Activated T-cell treated with anti-CD3 and anti-CD28 coated beads, Interleukin-2, amount 50 U/mL, for 24 hours (primary cell): ENCODE data around the gene OSBPL5.
A peak's percentile ranks its signal among the peaks of the same experiment; 100 is the strongest.

Source experiments
- DNase-seq: peaks from one replicate; pipeline ENCODE4 v3.0.0-alpha.2; 2020
- H3K27ac Mint-ChIP-seq: 2 replicates; pipeline ENCODE4 v1.8.0; 2020; ENCODE audit warnings: mild to moderate bottlenecking, mixed read lengths
- H3K27me3 Mint-ChIP-seq: 2 replicates; pipeline ENCODE4 v1.8.0; 2020; ENCODE audit warnings: mixed read lengths
- H3K36me3 Mint-ChIP-seq: 2 replicates; pipeline ENCODE4 v1.8.0; 2020; ENCODE audit warnings: low read depth, mixed read lengths
- H3K4me1 Mint-ChIP-seq: 2 replicates; pipeline ENCODE4 v1.8.0; 2020; ENCODE audit warnings: low read depth, mixed read lengths
- H3K4me3 Mint-ChIP-seq: 2 replicates; pipeline ENCODE4 v1.8.0; 2020; ENCODE audit warnings: mild to moderate bottlenecking, moderate library complexity, mixed read lengths
- H3K9me3 Mint-ChIP-seq: 2 replicates; pipeline ENCODE4 v1.8.0; 2020; ENCODE audit warnings: mixed read lengths

OSBPL5 gene

DNA sequence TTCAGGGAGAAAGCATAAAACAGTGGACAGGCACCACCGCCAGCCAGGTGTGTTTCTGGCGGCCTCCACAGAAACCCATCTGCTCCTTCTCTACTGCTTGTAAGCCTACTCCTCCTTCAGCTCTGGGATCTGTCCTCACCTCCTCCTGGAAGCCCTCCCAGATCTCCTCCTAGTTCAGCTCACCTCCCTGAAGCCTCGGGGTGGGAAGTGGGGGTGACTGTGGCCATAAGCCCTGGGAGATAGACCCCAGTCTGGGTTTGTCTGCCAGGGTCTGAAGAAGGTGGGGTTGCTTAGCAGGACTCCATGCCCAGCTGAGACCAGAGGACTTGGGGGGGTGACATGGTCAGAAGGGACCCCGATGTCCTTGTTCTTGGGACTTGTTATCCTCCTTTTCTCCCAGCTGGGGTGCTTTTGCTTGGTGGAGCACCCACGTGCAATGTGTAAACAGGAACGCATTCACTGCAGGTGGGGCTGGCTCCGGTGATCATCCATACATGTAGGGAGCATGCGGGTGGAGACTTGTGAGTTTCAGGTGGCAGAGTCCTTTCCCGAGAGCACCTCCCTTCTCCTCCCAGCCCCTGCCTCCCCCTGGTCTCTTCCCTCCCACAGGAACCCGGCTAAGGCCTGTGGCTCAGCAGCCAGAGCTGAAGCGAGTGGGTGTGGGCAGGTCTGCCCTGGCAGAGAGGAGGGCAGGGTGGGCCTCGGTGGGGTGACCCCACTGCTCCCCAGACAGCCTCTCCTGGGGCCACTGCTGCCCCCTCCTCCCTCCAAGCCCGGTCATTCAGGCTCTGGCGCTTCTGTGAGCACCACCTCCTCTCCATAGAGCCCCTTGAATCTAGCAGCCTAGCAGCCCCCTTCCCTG is 27.6 kb upstream of the OSBPL5 start:
- H3K27ac Mint-ChIP-seq, result no peak overlapping the region
- H3K9me3 Mint-ChIP-seq, result no peaks in the 10 kb centered on the region
- H3K27me3 Mint-ChIP-seq, result no peaks in the 10 kb centered on the region
- peak; percentile 24 for DNase-seq
- no peaks in the 10 kb centered on the region for H3K4me1 Mint-ChIP-seq
- no peak overlapping the region for H3K4me3 Mint-ChIP-seq
- no peaks in the 10 kb centered on the region for H3K36me3 Mint-ChIP-seq

DNA sequence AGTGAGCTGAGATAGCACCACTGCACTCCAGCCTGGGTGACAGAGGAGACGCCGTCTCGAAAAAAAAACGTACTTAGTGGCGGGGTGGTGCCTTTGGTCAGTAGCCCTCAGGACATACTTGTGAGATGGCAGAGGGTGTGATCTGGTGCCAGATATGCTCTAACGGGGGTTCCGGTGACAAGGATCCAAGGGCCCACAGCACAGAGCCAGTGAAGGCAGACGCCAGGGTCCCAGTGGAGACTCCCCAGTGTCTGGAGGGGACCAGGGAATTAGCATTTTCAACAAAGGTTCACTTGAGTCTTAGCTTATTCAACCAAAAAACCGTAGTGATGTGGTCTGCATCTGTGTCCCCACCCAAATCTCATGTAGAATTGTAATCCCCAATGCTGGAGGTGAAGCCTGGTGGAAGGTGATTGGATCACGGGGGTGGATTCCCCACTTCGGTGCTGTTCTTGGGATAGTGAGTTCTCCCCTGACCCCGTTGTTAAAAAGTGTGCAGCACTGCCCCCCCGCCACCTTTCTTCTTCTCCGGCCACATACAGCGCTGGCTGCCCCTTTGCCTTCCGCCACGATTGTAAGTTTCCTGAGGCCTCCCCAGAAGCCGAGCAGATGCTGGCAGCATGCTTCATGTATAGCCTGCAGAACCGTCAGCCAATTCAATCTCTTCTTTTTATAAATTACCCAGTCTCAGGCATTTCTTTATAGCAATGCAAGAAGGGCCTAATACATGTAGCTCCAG is 26.6 kb upstream of the OSBPL5 start:
- H3K27me3 Mint-ChIP-seq, result no peaks in the 10 kb centered on the region
- H3K4me3 Mint-ChIP-seq, result no peak overlapping the region
- H3K27ac Mint-ChIP-seq, result no peak overlapping the region
- H3K36me3 Mint-ChIP-seq, result no peaks in the 10 kb centered on the region
- no peak for DNase-seq
- no peaks in the 10 kb centered on the region for H3K4me1 Mint-ChIP-seq
- H3K9me3 Mint-ChIP-seq, result no peaks in the 10 kb centered on the region

GRCh38 chr11:3190600-3190999 is 25.5 kb upstream of the OSBPL5 start:
- Mint-ChIP-seq H3K27ac (no peak overlapping the region), H3K4me3 (no peak overlapping the region), H3K36me3 (no peaks in the 10 kb centered on the region), H3K9me3 (no peaks in the 10 kb centered on the region), H3K27me3 (no peaks in the 10 kb centered on the region), H3K4me1 (no peaks in the 10 kb centered on the region)
- no peak for DNase-seq

DNA sequence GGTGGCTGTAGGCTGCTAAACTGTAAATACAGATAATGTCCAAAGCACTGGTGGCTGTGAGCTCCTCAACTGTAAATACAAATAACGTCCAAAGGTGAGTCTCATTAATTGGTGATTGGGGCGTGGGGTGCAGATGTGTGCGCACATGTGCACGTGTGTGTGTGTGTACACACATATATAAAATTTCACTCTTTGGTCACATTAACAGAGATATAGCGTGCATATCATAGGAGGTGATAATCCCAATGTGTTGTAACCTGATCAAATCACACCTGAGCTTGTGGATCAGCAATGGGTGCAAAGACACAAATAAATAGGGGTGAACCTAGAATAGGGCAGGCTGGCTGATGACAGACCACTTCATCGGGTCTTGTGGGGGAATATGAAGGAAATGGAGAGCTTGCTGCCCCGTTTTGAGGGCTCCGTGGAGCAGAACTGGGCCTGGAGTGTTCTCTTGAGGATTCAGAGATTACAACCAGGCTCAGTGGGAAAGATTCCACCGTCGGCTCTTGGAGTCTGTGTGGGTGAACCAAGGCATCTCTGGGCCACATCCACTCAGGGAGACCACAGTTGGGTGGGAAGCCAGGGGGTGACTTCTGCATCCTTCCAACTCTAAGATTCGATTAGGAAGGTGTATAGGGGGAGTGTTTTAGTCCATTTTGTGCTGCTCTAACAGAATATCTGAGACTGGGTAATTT is 24.9 kb upstream of the OSBPL5 start:
- H3K4me1 Mint-ChIP-seq, result no peaks in the 10 kb centered on the region
- H3K27ac Mint-ChIP-seq, result no peak overlapping the region
- no peaks in the 10 kb centered on the region for H3K27me3 Mint-ChIP-seq
- H3K9me3 Mint-ChIP-seq, result no peaks in the 10 kb centered on the region
- no peak overlapping the region for H3K4me3 Mint-ChIP-seq
- H3K36me3 Mint-ChIP-seq, result no peaks in the 10 kb centered on the region
- no peak for DNase-seq

- H3K27ac Mint-ChIP-seq, result no peak overlapping the region
- H3K27me3 Mint-ChIP-seq, result no peaks in the 10 kb centered on the region
- DNase-seq, result no peak
- H3K4me3 Mint-ChIP-seq, result no peak overlapping the region
- H3K4me1 Mint-ChIP-seq, result no peaks in the 10 kb centered on the region
- no peaks in the 10 kb centered on the region for H3K9me3 Mint-ChIP-seq
- no peaks in the 10 kb centered on the region for H3K36me3 Mint-ChIP-seq
Measured at GRCh38 chr11:3189196-3189843, 24.2 kb upstream of the OSBPL5 start.

DNA sequence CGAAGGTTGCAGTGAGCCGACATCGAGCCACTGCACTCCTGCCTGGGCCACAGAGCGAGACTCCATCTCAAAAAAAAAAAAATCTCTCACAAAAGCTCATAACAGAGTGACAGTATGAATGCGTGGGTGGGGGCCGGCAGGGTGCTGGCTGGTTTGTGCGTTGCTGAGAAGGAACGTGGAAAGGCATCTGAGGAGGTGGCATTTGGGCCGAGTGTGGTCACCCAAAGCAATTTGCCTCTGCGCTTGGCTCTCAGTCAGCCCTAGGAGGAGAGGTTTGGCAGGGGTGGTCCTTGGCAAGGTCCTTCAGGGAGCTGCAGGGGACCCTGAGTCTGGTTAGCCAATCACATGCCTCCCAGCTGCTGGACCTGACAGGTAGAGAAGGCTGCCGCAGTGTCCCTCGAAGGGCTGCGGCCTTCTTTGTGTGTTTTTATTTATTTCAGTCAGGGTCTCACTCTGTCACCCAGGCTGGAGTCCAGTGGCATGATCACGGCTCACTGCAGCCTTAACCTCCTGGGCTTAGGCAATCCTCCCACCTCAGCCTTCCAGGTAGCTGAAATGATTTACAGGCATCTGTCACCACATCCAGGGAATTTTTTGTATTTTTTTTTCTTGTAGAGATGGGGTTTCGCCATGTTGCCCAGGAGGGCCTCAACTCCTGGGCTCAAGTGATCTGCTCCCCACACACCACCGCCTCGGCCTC is 23.5 kb upstream of the OSBPL5 start:
- Mint-ChIP-seq H3K27me3 (no peaks in the 10 kb centered on the region), H3K9me3 (no peaks in the 10 kb centered on the region), H3K36me3 (no peaks in the 10 kb centered on the region), H3K4me3 (no peak overlapping the region), H3K27ac (no peak overlapping the region), H3K4me1 (no peaks in the 10 kb centered on the region)
- DNase-seq, result no peak

DNA sequence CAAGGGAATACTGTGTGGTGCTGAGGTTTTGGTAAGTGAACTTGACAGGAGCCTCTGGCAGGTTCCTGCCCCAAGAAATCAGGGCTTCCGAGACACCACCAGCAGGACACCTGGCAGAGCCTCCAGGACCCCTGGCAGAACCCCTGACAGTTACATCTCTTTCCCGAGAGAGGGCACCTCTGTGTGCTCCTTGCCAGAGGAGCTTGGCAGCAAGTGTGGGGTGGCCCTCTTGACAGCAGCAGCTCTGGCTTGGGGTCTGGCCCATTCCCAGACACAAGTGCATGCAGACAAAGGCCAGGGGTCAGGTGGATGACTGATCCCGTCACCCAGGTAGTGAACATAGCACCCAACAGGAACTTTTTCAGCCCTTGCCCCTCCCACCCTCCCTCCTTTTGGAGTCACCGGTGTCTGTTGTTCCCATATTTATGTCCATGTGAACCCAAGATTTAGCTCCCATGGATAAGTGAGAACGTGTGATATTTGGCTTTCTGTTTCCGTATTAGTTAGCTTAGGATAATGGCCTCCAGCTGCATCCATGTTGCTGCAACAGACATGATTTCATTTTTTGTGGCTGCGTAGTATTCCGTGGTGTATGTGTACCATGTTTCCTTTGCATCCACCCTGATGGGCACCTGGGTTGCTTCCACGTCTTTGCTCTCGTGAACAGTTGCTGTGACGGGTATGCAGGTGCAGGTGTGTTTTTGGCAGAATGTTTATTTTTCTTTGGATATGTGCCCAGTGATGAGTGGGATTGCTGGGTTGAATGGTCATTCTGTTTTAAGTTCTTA is 21.2 kb upstream of the OSBPL5 start:
- H3K4me1 Mint-ChIP-seq, result no peaks in the 10 kb centered on the region
- H3K4me3 Mint-ChIP-seq, result no peak overlapping the region
- no peaks in the 10 kb centered on the region for H3K9me3 Mint-ChIP-seq
- H3K27ac Mint-ChIP-seq, result no peak overlapping the region
- H3K27me3 Mint-ChIP-seq, result no peaks in the 10 kb centered on the region
- H3K36me3 Mint-ChIP-seq, result no peaks in the 10 kb centered on the region
- no peak for DNase-seq

- H3K36me3 Mint-ChIP-seq, result no peaks in the 10 kb centered on the region
- no peaks in the 10 kb centered on the region for H3K9me3 Mint-ChIP-seq
- H3K4me1 Mint-ChIP-seq, result no peaks in the 10 kb centered on the region
- H3K27ac Mint-ChIP-seq, result no peak overlapping the region
- no peak overlapping the region for H3K4me3 Mint-ChIP-seq
- no peak for DNase-seq
- H3K27me3 Mint-ChIP-seq, result no peaks in the 10 kb centered on the region
Measured at GRCh38 chr11:3184732-3185347, 19.7 kb upstream of the OSBPL5 start.

DNA sequence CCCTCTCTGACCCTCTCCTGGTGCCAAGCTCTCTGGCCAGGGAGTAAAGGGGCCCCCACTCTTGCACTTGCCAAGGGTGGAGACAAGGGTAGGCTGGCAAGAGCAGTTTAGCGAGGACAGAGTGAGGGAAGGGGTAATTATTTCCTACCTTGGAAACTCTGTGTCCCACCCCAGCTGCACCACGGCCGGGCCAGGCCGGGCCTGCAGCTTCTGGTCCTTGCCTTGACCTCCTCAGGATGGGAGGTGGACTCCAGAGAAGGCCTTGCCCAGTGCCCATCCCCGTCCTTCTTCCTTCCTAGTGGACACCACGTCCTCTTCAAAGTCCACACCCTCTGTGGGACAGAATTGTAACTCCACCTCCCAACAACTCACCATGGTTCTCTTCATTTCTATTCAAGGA is 18.4 kb upstream of the OSBPL5 start:
- H3K36me3 Mint-ChIP-seq, result no peaks in the 10 kb centered on the region
- no peaks in the 10 kb centered on the region for H3K4me1 Mint-ChIP-seq
- no peaks in the 10 kb centered on the region for H3K27me3 Mint-ChIP-seq
- H3K27ac Mint-ChIP-seq, result no peak overlapping the region
- DNase-seq, result no peak
- no peak overlapping the region for H3K4me3 Mint-ChIP-seq
- no peaks in the 10 kb centered on the region for H3K9me3 Mint-ChIP-seq

GRCh38 chr11:3182462-3182852 is 17.3 kb upstream of the OSBPL5 start:
- no peak for DNase-seq
- Mint-ChIP-seq H3K9me3 (peaks cover 3% of the 10 kb centered on the region), H3K36me3 (no peaks in the 10 kb centered on the region), H3K27ac (no peak overlapping the region), H3K4me3 (no peak overlapping the region), H3K27me3 (no peaks in the 10 kb centered on the region), H3K4me1 (no peaks in the 10 kb centered on the region)

- no peak for DNase-seq
- Mint-ChIP-seq H3K9me3 (peaks cover 3% of the 10 kb centered on the region), H3K4me3 (no peak overlapping the region), H3K36me3 (no peaks in the 10 kb centered on the region), H3K4me1 (no peaks in the 10 kb centered on the region), H3K27me3 (peaks cover under 1% of the 10 kb centered on the region), H3K27ac (no peak overlapping the region)
Measured at GRCh38 chr11:3181725-3182461, 16.8 kb upstream of the OSBPL5 start.

GRCh38 chr11:3180869-3181268 is 15.8 kb upstream of the OSBPL5 start:
- H3K27ac Mint-ChIP-seq, result no peak overlapping the region
- peaks cover 5% of the 10 kb centered on the region for H3K27me3 Mint-ChIP-seq
- peaks cover 2% of the 10 kb centered on the region for H3K36me3 Mint-ChIP-seq
- H3K4me1 Mint-ChIP-seq, result no peaks in the 10 kb centered on the region
- DNase-seq, result no peak
- peaks cover 11% of the 10 kb centered on the region for H3K9me3 Mint-ChIP-seq
- H3K4me3 Mint-ChIP-seq, result no peak overlapping the region

DNA sequence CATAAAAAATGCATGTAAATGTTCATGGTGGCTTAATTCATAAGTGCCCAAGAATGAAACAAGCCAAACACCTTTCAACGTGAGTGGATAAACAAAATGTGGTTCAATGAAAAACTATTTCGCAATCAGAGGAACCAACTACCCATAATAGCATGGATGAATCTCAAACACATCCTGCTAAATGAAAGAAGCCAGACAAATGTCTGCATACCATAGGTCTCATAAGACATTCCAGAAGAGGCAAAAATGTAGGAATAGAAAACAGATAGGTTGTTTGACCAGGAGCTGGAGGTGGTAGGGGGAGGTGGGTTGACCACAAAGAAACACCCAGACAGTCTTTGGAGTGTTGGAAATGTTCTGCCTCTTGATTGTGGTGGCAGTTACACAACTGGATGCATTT is 13.2 kb upstream of the OSBPL5 start:
- DNase-seq, result no peak
- H3K4me1 Mint-ChIP-seq, result no peaks in the 10 kb centered on the region
- peaks cover 7% of the 10 kb centered on the region for H3K27me3 Mint-ChIP-seq
- H3K36me3 Mint-ChIP-seq, result peaks cover 2% of the 10 kb centered on the region
- H3K4me3 Mint-ChIP-seq, result no peak overlapping the region
- H3K27ac Mint-ChIP-seq, result no peak overlapping the region
- peaks cover 12% of the 10 kb centered on the region for H3K9me3 Mint-ChIP-seq
